SJSA1 (cell line): ENCODE results near the gene CD93. TPM values are rescaled to one million over a fixed set of nuclear protein-coding genes. Genes with fewer than 3 reads are reported as not detected.
A peak's percentile ranks its signal among the peaks of the same experiment; 100 is the strongest.

Experiments used
- DNase-seq, 2 experiments: peaks; one replicate each; pipeline ENCODE4 v3.0.0-alpha.2; 2015 to 2020; ENCODE audit warnings: low spot score in 2 of 2, low read depth in 1 of 2
- H3K27ac ChIP-seq: fragments of 250-450 bp; sonication (Bioruptor Pico); 2 replicates; pipeline ENCODE4 v1.5.1; 2020; ENCODE audit warnings: mild to moderate bottlenecking, moderate library complexity
- H3K27me3 ChIP-seq: fragments of 250-450 bp; sonication (Bioruptor Pico); replicated peaks from 2 replicates; pipeline ENCODE4 v1.5.1; 2020; ENCODE audit warnings: mild to moderate bottlenecking, moderate library complexity
- H3K36me3 ChIP-seq: fragments of 250-450 bp; sonication (Bioruptor Pico); 2 replicates; pipeline ENCODE4 v1.5.1; 2020; ENCODE audit warnings: mild to moderate bottlenecking
- H3K4me1 ChIP-seq: fragments of 250-450 bp; sonication (Bioruptor Pico); replicated peaks from 2 replicates; pipeline ENCODE4 v1.6.1; 2021; ENCODE audit warnings: mild to moderate bottlenecking
- H3K4me3 ChIP-seq: fragments of 250-450 bp; sonication (Bioruptor Pico); 2 replicates; pipeline ENCODE4 v1.5.1; 2020; ENCODE audit warnings: mild to moderate bottlenecking
- H3K9me3 ChIP-seq: fragments of 250-450 bp; sonication (Bioruptor Pico); replicated peaks from 2 replicates; pipeline ENCODE4 v1.5.1; 2020; ENCODE audit warnings: mild to moderate bottlenecking
- total RNA-seq: library from RNA; depleted of rRNA; stranded (reverse); fragments of >200 nt; shearing (Covaris generic); gene quantifications from 2 replicates; pipeline ENCODE4 v1.2.3, GENCODE V29; 2014

The CD93 gene
- total RNA-seq, 1 experiment from 2014 or later = not detected

- no peaks in the 10 kb centered on the region for H3K36me3 ChIP-seq
- no peak overlapping the region for H3K4me3 ChIP-seq
- DNase-seq = no peak
- H3K27ac ChIP-seq = no peak overlapping the region
- H3K9me3 ChIP-seq = no peaks in the 10 kb centered on the region
- no peaks in the 10 kb centered on the region for H3K4me1 ChIP-seq
- no peaks in the 10 kb centered on the region for H3K27me3 ChIP-seq
Measured at GRCh38 chr20:23114448-23115082, 28.4 kb upstream of the CD93 start.

GRCh38 chr20:23114018-23114417 lies 27.9 kb upstream of the CD93 start:
- Histone ChIP-seq H3K27me3 (no peaks in the 10 kb centered on the region), H3K9me3 (no peaks in the 10 kb centered on the region), H3K27ac (no peak overlapping the region), H3K4me3 (no peak overlapping the region), H3K36me3 (no peaks in the 10 kb centered on the region), H3K4me1 (no peaks in the 10 kb centered on the region)
- no peak for DNase-seq

DNA sequence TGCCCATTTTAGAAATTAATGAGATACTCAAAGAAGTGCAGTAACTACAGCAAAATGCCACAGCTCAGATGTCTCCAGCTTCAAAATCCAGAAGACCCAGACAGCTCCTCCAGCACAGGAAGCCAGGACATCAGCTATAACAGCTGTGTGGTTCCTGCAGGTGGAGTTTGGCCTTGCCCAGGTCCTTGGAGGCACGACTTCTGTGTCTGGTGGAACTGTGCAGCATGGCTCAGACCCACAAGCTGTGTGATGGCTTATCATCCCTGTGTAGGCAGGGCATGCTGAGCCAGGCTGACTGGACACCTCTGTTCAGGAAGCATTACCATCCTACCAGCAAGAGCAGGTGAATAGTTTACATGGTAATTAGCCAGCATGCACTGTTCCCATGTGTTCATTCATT lies 26.5 kb upstream of the CD93 start:
- H3K4me3 ChIP-seq = no peak overlapping the region
- H3K27ac ChIP-seq = no peak overlapping the region
- H3K4me1 ChIP-seq = no peaks in the 10 kb centered on the region
- no peaks in the 10 kb centered on the region for H3K9me3 ChIP-seq
- H3K36me3 ChIP-seq = no peaks in the 10 kb centered on the region
- H3K27me3 ChIP-seq = no peaks in the 10 kb centered on the region
- DNase-seq = no peak

- Histone ChIP-seq H3K4me3 (no peak overlapping the region), H3K36me3 (no peaks in the 10 kb centered on the region), H3K9me3 (no peaks in the 10 kb centered on the region), H3K27ac (no peak overlapping the region), H3K27me3 (no peaks in the 10 kb centered on the region), H3K4me1 (peaks cover 4% of the 10 kb centered on the region; the same call in 1 of the 2 replicates)
- no peak for DNase-seq
Measured at GRCh38 chr20:23111944-23112342, 25.8 kb upstream of the CD93 start.

- Histone ChIP-seq H3K4me1 (peaks cover 9% of the 10 kb centered on the region), H3K9me3 (no peaks in the 10 kb centered on the region), H3K36me3 (no peaks in the 10 kb centered on the region), H3K27me3 (no peaks in the 10 kb centered on the region), H3K4me3 (no peak overlapping the region), H3K27ac (no peak overlapping the region)
- DNase-seq = no peak
Measured at GRCh38 chr20:23111307-23111943, 25.3 kb upstream of the CD93 start.

DNA sequence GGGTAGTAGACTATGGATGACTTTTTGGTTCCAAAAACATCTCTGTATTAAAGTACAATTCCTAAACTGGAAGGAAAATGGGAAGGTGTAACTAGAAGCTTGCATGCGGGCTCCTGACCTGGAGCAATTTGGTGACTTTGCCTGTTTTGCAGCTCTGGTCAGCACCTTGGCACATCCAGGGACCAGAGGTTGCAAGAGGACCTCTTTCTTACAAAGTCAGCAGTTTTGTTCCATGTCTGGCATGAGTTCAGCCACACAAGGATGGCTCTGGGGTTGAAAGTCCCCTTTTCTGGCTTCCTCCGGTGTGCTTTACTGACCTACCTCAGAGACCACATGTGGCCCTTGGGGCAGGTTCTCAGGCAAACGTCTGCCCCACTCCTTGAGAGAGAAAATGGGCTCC lies 22.7 kb upstream of the CD93 start:
- no peaks in the 10 kb centered on the region for H3K9me3 ChIP-seq
- no peaks in the 10 kb centered on the region for H3K36me3 ChIP-seq
- no peak for DNase-seq
- H3K27me3 ChIP-seq = no peaks in the 10 kb centered on the region
- no peak overlapping the region for H3K4me3 ChIP-seq
- peaks cover 13% of the 10 kb centered on the region for H3K4me1 ChIP-seq
- H3K27ac ChIP-seq = no peak overlapping the region

GRCh38 chr20:23107466-23107865 lies 21.3 kb upstream of the CD93 start:
- Histone ChIP-seq H3K27me3 (no peaks in the 10 kb centered on the region), H3K9me3 (no peaks in the 10 kb centered on the region), H3K4me1 (peaks cover 13% of the 10 kb centered on the region), H3K4me3 (no peak overlapping the region), H3K27ac (no peak overlapping the region), H3K36me3 (no peaks in the 10 kb centered on the region)
- DNase-seq = no peak

DNA sequence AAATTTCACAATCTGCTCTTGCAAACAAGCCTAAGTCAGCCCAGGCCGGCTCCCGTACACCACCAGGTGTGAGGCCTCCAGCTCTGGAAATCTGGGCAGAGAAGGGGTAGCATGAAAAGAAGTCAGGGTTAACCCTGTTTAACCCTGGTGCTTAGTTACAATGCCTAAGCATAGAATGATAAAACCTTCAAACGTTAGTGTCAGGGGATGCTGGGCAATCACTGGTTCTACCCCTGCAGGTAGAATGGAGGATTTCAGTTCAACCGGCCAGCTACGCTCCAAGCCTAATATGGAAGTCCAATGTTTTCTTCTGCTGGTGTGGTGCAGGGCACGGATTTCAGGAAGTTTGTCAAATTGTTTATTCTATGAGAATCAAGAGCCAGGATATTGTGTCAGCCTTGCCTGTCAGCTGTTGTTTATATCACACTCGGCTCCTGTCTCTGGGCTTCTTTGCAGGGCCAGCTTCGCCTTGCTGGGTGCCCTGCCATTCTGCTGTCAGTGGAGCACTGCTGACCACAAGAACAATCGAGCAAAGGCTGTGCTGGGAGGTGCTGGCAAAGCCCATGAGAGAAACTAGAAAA lies 20.2 kb upstream of the CD93 start:
- H3K36me3 ChIP-seq = no peaks in the 10 kb centered on the region
- H3K4me3 ChIP-seq = no peak overlapping the region
- peak; percentile 45 to 54 for DNase-seq
- H3K4me1 ChIP-seq = peaks cover 13% of the 10 kb centered on the region
- H3K27me3 ChIP-seq = no peaks in the 10 kb centered on the region
- no peak overlapping the region for H3K27ac ChIP-seq
- H3K9me3 ChIP-seq = no peaks in the 10 kb centered on the region

DNA sequence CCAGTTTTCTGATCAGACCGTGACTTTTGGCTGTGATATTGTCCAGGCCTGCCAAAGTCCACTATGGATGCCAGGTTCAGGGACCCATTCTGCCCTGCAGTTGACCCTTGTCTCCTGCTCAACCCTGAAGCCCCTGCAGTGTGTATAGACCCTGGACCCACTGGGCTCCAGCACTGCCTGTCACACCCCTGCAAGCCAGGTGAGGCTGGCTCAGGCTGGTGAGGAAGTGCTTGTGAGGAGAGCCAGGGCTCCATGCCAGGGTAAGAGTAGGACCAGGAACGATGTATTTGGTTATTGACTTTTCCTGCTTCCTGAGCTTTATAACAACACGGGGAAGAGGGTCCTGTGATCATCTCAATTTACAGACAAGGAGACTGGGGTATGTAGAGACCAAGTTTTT lies 19.1 kb upstream of the CD93 start:
- no peak overlapping the region for H3K4me3 ChIP-seq
- DNase-seq = no peak
- peaks cover 13% of the 10 kb centered on the region for H3K4me1 ChIP-seq
- H3K36me3 ChIP-seq = no peaks in the 10 kb centered on the region
- H3K27me3 ChIP-seq = no peaks in the 10 kb centered on the region
- no peak overlapping the region for H3K27ac ChIP-seq
- H3K9me3 ChIP-seq = no peaks in the 10 kb centered on the region

- Histone ChIP-seq H3K4me3 (no peak overlapping the region), H3K36me3 (no peaks in the 10 kb centered on the region), H3K9me3 (no peaks in the 10 kb centered on the region), H3K4me1 (peaks cover 13% of the 10 kb centered on the region), H3K27me3 (no peaks in the 10 kb centered on the region), H3K27ac (no peak overlapping the region)
- DNase-seq = no peak
Measured at GRCh38 chr20:23103284-23104018, 17.3 kb upstream of the CD93 start.

DNA sequence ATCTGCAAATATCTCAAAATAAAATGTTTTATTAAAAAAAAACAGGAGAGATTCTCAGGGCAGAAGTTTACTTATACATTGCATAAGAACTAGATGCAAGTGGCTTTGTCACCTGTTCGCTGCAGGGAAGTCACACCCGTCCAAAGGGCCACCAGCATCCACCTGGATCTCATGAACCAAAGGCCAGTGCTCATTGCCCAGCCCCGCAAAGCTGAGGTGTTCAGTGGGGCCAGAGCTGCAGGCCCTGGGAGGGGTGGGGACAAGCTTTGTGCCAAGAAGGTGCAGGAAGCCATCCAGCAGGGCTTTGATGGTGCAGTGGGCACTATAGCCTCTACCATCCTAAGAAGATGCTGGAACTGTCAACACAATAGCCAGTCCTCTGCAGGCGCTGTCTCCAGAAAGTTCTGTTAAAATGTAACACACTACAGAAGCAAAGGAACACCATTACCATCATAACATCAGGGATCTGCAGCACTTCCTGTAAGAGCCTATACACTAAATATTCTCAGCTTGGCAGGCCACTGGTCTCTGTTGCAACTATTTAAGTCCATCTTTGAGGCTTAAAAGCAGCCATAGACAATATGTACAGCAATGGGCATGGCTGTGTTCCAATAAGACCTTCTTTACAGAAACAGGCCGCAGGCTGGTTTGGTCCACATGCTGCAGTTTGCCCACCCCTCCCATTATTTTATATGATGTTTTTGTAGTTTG lies 15.7 kb upstream of the CD93 start:
- peaks cover 8% of the 10 kb centered on the region for H3K4me1 ChIP-seq
- no peaks in the 10 kb centered on the region for H3K27me3 ChIP-seq
- H3K36me3 ChIP-seq = no peaks in the 10 kb centered on the region
- no peaks in the 10 kb centered on the region for H3K9me3 ChIP-seq
- H3K27ac ChIP-seq = no peak overlapping the region
- H3K4me3 ChIP-seq = no peak overlapping the region
- DNase-seq = no peak

DNA sequence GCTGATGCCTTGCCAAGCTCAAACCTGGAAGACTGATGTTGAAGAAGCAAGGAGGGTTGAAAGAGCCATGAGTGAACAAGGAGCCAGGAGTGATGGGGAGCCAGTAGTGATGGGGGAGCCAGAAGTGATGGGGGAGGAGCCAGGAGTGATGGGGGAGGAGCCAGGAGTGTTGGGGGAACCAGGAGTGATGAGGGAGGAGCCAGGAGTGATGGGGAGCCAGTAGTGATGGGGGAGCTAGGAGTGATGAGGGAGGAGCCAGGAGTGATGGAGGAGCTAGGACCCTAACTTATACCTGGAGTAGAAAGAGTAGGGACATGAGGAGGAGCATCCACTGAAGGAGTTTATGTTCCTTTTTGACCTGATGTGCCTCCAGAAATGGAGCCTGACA lies 14.6 kb upstream of the CD93 start:
- DNase-seq = no peak
- Histone ChIP-seq H3K4me3 (no peak overlapping the region), H3K4me1 (no peaks in the 10 kb centered on the region), H3K27ac (no peak overlapping the region), H3K27me3 (no peaks in the 10 kb centered on the region), H3K36me3 (no peaks in the 10 kb centered on the region), H3K9me3 (no peaks in the 10 kb centered on the region)

- no peaks in the 10 kb centered on the region for H3K4me1 ChIP-seq
- DNase-seq = no peak
- no peak overlapping the region for H3K27ac ChIP-seq
- H3K9me3 ChIP-seq = no peaks in the 10 kb centered on the region
- H3K36me3 ChIP-seq = no peaks in the 10 kb centered on the region
- H3K27me3 ChIP-seq = no peaks in the 10 kb centered on the region
- no peak overlapping the region for H3K4me3 ChIP-seq
Measured at GRCh38 chr20:23099791-23100719, 13.9 kb upstream of the CD93 start.
